Sigmoid colon (tissue), 7 donors: ENCODE results near the gene UBE2Q2. TPM values are rescaled to one million over a fixed set of nuclear protein-coding genes. Genes with fewer than 3 reads are reported as not detected.

Experiments
- DNase-seq: peaks from one replicate; pipeline ENCODE4 v3.0.0-alpha.2; 2019
- H3K27ac ChIP-seq, 4 donors: fragments of 200-600 bp; sonication (generic); one replicate each; pipeline ENCODE4 v1.5.1; 2016 to 2019; ENCODE audit warnings: mild to moderate bottlenecking in 1 of 4
- H3K27me3 ChIP-seq, 3 donors: fragments of 200-600 bp; sonication (generic); one replicate each; pipeline ENCODE4 v1.5.1; 2019; ENCODE audit warnings: mild to moderate bottlenecking in 1 of 3
- H3K36me3 ChIP-seq, 4 donors: fragments of 200-600 bp; sonication (generic); one replicate each; pipeline ENCODE4 v1.5.1; 2016 to 2019
- H3K4me1 ChIP-seq, 4 donors: fragments of 200-600 bp; sonication (generic); one replicate each; pipeline ENCODE4 v1.5.1; 2017 to 2019
- H3K4me3 ChIP-seq, 4 donors: fragments of 200-600 bp; sonication (generic); one replicate each; pipeline ENCODE4 v1.5.1; 2017 to 2019; ENCODE audit warnings: mild to moderate bottlenecking in 2 of 4, moderate library complexity in 1 of 4
- H3K9me3 ChIP-seq, 4 donors: fragments of 200-600 bp in 3 of 4; sonication (generic) in 3 of 4; one replicate each; pipeline versions ENCODE4 v1.5.1 to v1.6.1; 2013 to 2019
- CTCF ChIP-seq, 4 experiments: fragments of 450-650 bp in 3 of 4; fragments of 200-600 bp in 1 of 4; IDR thresholded peaks; one replicate each; pipeline ENCODE4 v1.5.1; 2016 to 2019; ENCODE audit warnings: antibody characterized with exemption in 4 of 4, mild to moderate bottlenecking in 3 of 4, moderate library complexity in 2 of 4
- EP300 ChIP-seq, 4 donors: sonication (generic); formaldehyde crosslinking; IDR thresholded peaks; one replicate each; pipeline ENCODE4 v1.6.1; 2017; ENCODE audit warnings: antibody characterized with exemption in 4 of 4
- POLR2A ChIP-seq, 2 donors: fragments of 450-650 bp; IDR thresholded peaks; one replicate each; pipeline ENCODE4 v1.6.1; 2016; ENCODE audit warnings: antibody characterized with exemption in 2 of 2, mild to moderate bottlenecking in 2 of 2, moderate library complexity in 2 of 2
- POLR2AphosphoS5 ChIP-seq, 4 donors: sonication (generic); formaldehyde crosslinking; IDR thresholded peaks; one replicate each; pipeline ENCODE4 v1.6.1; 2017; ENCODE audit warnings: antibody characterized with exemption in 4 of 4
- WGBS, 2 donors: extraction: QIAGEN DNeasy Blood & Tissue Kit; methylation state at CpG; one replicate each; pipeline ENCODE4 v1.1.7; 2013; 5-methylcytosine and 5-hydroxymethylcytosine counted together
- intact Hi-C: fragments of 100-400 bp; cut with DNase I; formaldehyde crosslinking; loops from one replicate; pipeline ENCODE4 v1.15.1; 2023
- polyA plus RNA-seq, 3 donors: library from polyadenylated mRNA; stranded (reverse); fragments of 200-250 nt; gene quantifications; one replicate each; pipeline ENCODE4 v1.2.3, GENCODE V29; 2013
- total RNA-seq, 4 donors: library from RNA; depleted of rRNA; stranded (reverse); fragments of >200 nt; gene quantifications; one replicate each; pipeline ENCODE4 v1.1.0, GENCODE V29; 2016
- donor health status: healthy with polysubstance abuse.
- donor health status: Bipolar disorder and iron deficiency.
- donor health status: healthy.

UBE2Q2 gene
- total and polyA plus RNA-seq, 7 donors = 16.9 to 101 (median 69.5) TPM

- no peaks in the 10 kb centered on the region for H3K27me3 ChIP-seq
- intact Hi-C loops = no loop called here
- H3K36me3 ChIP-seq = peaks cover 8 to 54% (median 11%) of the 10 kb centered on the region in 4 donors
- 92% methylated on average over 4 of the region's 4 CpGs for whole genome bisulfite sequencing, 2 donors
- TF ChIP-seq CTCF (IDR thresholded peaks at IDR 0.05) = no peak
- no peak for TF ChIP-seq POLR2A (IDR thresholded peaks at IDR 0.05)
- no peak for TF ChIP-seq POLR2AphosphoS5 (IDR thresholded peaks at IDR 0.05)
- TF ChIP-seq EP300 (IDR thresholded peaks at IDR 0.05) = no peak
- H3K27ac ChIP-seq = no peak overlapping the region
- no peak overlapping the region for H3K4me3 ChIP-seq
- no peak for DNase-seq
- H3K9me3 ChIP-seq = no peaks in the 10 kb centered on the region
- H3K4me1 ChIP-seq = no peaks in the 10 kb centered on the region
Measured at GRCh38 chr15:75872403-75872990, 29.2 kb downstream of the UBE2Q2 start.

- Histone ChIP-seq H3K27me3 (no peaks in the 10 kb centered on the region), H3K9me3 (no peaks in the 10 kb centered on the region), H3K36me3 (peaks cover 0 to 30% (median 3%) of the 10 kb centered on the region in 4 donors), H3K4me1 (no peaks in the 10 kb centered on the region), H3K4me3 (no peak overlapping the region), H3K27ac (no peak overlapping the region)
- no peak for DNase-seq
- intact Hi-C loops = no loop called here
- 62 to 75% methylated on average over 1 of the region's 1 CpG for WGBS, 2 donors
- TF ChIP-seq CTCF (IDR thresholded peaks at IDR 0.05) (no peak), EP300 (IDR thresholded peaks at IDR 0.05) (no peak), POLR2AphosphoS5 (IDR thresholded peaks at IDR 0.05) (no peak), POLR2A (IDR thresholded peaks at IDR 0.05) (no peak)
Measured at GRCh38 chr15:75884041-75884440, 40.8 kb downstream of the UBE2Q2 start.

GRCh38 chr15:75887178-75887577, 43.9 kb downstream of the UBE2Q2 start:
- H3K9me3 ChIP-seq = no peaks in the 10 kb centered on the region
- peaks cover 0 to 28% (median 4%) of the 10 kb centered on the region in 4 donors for H3K36me3 ChIP-seq
- H3K27ac ChIP-seq = no peak overlapping the region
- H3K4me1 ChIP-seq = peaks cover 0 to 6% (median 0%) of the 10 kb centered on the region in 4 donors
- H3K4me3 ChIP-seq = no peak overlapping the region
- no peaks in the 10 kb centered on the region for H3K27me3 ChIP-seq
- no peak for TF ChIP-seq EP300 (IDR thresholded peaks at IDR 0.05)
- TF ChIP-seq POLR2A (IDR thresholded peaks at IDR 0.05) = no peak
- no peak for TF ChIP-seq CTCF (IDR thresholded peaks at IDR 0.05)
- no peak for TF ChIP-seq POLR2AphosphoS5 (IDR thresholded peaks at IDR 0.05)
- intact Hi-C loops = no loop called here
- no peak for DNase-seq
- 52 to 84% methylated on average over 1 of the region's 1 CpG for WGBS, 2 donors

GRCh38 chr15:75891895-75892294, 48.6 kb downstream of the UBE2Q2 start:
- Histone ChIP-seq H3K27me3 (no peaks in the 10 kb centered on the region), H3K4me1 (peaks cover 0 to 6% (median 0%) of the 10 kb centered on the region in 4 donors), H3K36me3 (peaks cover 0 to 21% (median 4%) of the 10 kb centered on the region in 4 donors), H3K9me3 (no peaks in the 10 kb centered on the region), H3K4me3 (no peak overlapping the region), H3K27ac (peak overlapping the region in 1 of 4 donors; percentile 22)
- DNase-seq = no peak
- TF ChIP-seq POLR2AphosphoS5 (IDR thresholded peaks at IDR 0.05) = no peak
- TF ChIP-seq CTCF (IDR thresholded peaks at IDR 0.05) = no peak
- TF ChIP-seq POLR2A (IDR thresholded peaks at IDR 0.05) = no peak
- no peak for TF ChIP-seq EP300 (IDR thresholded peaks at IDR 0.05)
- intact Hi-C loops = no loop called here

GRCh38 chr15:75895731-75896130, 52.5 kb downstream of the UBE2Q2 start:
- WGBS, 2 donors = 85 to 88% methylated on average over 2 of the region's 2 CpGs
- intact Hi-C loops = no loop called here
- TF ChIP-seq POLR2AphosphoS5 (IDR thresholded peaks at IDR 0.05) (no peak), POLR2A (IDR thresholded peaks at IDR 0.05) (no peak), EP300 (IDR thresholded peaks at IDR 0.05) (no peak), CTCF (IDR thresholded peaks at IDR 0.05) (no peak)

More at GRCh38 chr15:75895731-75896130, 52.5 kb downstream of the UBE2Q2 start:
- Histone ChIP-seq H3K36me3 (peaks cover 0 to 19% (median 2%) of the 10 kb centered on the region in 4 donors), H3K27ac (no peak overlapping the region), H3K4me3 (no peak overlapping the region), H3K4me1 (peaks cover 0 to 6% (median 0%) of the 10 kb centered on the region in 4 donors), H3K27me3 (no peaks in the 10 kb centered on the region), H3K9me3 (no peaks in the 10 kb centered on the region)
- DNase-seq = no peak
